Activated T-cell treated with anti-CD3 and anti-CD28 coated beads for 24 hours (primary cell): Measurements from ENCODE around the gene PHPT1.
"Not testable (repeated sequence)": the region's sequence is repeated elsewhere in the genome, so short reads cannot be mapped to it uniquely, and the experiment has no call there.

Source experiments
- DNase-seq: peaks from one replicate; pipeline ENCODE4 v3.0.0-alpha.2; 2020; ENCODE audit warnings: low read depth

PHPT1 gene

GRCh38 chr9:136823136-136824046 is 25.8 kb upstream of the PHPT1 start:
- DNase-seq: no peak

GRCh38 chr9:136824496-136825225 is 24.5 kb upstream of the PHPT1 start:
- no peak for DNase-seq

DNA sequence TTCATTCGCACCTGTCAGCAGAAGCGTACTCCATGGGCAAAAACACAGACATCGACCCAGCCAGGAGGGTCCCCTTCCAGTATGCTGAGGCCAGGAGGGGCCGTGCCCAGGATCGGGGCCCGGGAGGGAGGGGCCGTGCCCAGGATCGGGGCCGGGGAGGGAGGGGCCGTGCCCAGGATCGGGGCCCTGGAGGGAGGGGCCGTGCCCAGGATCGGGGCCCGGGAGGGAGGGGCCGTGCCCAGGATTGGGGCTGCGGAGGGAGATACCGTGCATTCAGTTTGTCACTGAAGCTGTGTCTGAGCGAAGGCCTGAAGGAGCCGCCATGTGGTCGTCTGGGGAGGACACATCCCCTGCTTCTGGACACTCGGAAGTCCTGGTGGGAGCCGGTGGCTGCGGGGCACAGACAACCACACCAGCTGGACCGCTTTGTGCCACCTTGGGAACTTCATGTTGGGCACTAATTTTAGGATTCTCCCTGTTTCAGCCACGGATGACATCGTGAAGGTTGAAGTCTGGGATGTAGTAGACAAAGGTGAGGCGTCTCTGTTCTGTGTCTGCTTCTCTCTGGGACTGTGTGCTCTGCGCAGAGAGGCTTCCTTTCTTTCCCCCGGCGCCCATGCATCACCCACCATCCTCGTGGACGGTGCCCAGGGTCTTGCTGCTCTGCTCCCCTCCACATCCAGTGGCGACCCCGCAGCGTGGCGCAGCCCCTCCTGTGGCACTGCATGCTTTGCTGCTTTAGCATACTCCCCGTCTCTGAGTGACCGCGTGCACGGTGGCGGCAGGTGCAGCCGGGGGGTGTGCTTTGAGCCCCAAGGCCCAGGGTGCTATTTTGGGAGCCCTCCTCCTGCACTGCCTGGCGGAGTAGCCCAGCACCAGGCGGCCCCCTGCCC is 23.7 kb upstream of the PHPT1 start:
- DNase-seq: no peak

- no peak for DNase-seq
Observed at GRCh38 chr9:136826188-136826541, 23.0 kb upstream of the PHPT1 start.

DNA sequence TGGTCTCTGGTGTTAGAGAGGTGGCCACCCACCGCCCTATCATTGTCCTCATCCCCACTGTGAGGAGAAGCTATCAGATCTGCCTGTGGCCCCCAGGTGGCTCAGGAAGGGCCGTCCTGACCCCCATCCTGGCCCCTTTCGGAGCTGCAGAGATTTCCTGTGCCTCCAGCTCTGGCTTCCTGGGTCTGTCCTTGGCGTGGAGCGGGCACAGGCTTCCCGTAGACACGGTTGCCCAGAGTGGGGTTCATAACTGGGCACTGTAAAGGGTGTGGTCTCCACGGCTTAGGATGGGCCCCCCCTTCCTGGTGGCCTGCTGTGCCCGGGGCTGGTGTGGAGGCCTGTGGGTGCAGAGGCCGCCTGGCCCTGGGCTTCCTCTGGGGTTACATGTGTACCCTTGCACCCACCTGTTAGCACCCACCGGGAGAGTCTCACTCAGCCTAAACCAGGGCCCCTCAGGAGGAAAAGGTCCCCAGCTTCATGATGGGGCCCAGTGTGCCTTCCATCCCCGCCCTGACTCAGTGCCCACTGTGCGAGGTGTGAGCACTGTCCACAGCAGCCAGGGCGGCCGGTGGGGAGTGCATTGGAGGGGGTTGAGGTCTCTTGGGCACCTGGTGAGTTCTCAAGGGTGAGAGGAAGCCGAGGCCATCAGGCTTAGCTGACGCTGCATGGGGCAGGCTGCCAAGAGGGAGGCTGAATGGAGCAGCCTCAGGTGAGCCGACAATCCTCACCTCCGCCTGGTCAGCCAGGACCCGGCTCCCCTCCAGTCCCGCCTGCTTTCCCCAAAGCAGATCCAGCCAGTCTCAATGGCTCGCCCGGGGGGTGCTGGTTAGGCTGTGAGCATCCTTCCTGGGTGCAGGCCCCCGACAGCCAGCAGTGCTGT is 22.3 kb upstream of the PHPT1 start:
- DNase-seq: no peak

DNA sequence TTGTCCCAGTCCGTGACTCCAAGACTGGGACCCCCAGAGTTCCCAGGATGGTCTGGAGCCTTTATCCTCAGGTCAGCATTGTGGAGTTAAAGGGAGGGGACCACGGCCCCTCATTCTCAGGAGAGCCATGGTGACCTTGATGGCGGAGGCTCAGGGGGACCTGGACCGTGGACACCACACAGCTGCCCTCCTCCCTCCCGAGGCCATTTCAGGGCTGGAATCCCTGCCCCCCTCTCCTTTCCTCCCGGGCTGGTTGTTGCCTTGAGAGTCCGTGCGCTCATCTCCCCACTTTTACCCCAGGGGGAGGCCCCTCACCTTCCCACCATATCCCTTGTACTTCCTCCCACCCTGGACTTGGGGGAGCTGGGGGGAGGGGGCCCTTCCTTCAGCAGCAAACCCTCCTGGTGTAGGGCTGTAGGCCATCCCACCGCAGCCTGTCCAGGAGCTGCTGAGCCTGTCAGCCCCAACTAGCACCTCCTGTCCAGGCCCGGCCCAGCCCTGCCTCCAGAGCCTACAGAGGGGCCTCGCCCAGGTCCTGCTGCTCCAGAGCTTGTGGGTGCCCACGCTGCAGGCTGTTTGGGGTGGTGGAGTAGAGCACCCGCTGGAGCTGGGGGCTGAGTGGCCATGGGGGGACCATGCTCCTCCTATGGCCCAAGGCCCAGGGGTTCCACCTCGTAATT is 21.3 kb upstream of the PHPT1 start:
- DNase-seq: no peak

DNA sequence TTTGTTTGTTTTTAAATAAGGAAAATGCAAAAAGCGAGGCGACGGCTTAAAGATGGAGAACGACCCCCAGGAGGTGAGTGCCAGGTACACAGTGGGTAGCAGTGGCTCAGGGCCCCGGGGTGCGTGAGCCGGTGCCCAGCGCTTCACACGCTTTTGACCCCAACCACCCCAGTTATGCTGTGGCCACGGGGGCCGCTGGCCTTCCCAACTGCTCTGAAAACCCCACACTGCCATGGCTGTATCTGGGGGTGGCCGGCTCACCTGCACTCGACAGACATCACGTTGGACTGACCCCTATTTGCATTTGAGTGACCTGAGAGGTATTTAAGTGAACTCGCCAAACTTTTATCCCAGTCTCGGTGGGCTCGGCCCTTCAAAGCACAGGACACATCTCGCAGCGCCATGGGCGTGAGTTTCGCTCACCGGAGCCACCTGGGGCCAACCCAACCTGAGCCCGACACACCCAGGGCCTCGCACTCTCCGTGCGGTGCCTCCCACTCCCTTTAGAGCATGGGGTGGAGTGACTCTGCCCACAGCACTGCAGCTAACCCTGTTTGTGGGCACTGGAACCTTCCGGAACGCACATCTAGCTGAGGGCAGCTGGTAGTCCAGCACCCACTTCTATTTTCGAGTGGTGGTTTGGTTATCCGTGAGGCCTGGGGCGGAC is 20.6 kb upstream of the PHPT1 start:
- no peak for DNase-seq

- DNase-seq: no peak
Observed at GRCh38 chr9:136829412-136829811, 19.8 kb upstream of the PHPT1 start.

DNA sequence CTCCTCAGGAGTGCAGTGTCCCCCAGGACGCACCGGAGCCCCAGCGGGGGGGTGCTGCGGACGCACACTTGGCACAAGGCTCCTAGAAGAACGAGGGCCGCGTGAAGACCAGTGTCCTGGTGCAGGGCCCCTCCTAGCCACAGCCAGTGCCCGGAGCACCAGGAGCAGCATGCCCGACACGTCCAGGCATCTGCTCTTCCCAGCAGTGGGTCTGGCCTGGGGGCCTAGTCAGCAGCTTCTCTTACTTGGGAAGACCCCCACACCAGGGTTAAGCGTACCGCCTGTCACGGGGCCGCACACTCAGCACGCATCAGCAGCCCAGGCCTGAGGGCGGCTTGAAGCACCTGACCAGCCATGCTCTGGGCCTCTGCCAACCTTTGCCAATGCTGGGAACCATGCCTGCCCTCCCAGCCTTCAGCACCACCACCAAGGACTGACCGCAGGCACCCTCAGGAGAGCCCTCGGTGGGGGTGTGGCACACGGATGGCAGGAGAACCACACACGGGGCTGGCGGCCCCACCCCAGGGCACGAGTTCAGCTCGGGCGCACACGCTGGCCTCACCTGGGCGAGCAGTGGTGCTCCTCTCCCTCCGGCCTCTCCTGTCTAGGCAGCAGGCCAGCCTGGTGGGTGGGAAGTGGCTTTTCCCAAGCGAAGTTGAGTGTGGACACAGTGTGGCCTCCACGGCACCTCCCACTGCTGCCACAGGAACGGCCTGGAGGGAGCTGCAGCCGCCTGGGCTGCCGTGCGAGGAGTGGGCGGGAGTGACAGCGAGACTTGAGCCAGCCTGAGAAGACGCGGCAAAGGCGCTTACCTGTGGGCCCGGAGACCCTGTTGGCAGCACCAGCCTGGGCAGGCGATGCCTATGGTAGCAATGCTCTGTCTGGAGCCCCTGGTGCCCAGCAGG is 19.0 kb upstream of the PHPT1 start:
- no peak for DNase-seq

DNA sequence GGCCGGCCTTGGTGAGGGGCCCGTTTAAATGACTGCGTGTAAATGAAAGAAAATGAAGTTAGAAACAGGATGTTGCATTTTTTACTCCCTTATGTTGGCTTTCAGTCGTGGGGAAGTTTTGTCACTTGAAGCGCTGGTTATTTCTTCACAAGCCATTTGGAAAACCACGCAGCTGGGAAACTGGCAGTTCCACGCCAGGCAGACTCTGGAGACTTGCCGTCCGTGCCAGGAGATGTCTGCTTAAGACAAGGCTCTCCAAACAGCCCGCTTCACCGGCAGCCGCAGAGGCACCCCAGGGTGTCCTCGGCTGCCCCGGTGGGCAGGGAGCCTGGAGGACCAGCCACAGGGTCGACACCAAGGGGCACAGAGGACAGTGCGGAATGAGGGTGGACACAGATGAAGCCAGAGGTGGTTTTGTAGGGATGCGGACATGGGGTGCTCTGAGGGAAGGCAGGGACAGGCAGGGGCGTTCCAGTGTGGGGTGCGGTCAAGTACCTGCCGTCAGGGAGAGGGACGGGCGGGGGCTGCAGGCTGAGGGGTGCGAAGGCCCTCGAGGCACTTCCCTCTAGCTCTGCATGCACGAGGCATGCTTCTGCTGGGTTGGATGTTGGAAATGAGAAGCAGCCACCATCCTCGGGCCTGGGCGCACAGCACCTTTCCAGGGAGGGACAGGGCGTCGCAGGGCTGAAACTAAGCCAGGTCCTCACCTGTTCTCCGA is 18.0 kb upstream of the PHPT1 start:
- no peak for DNase-seq

GRCh38 chr9:136831720-136832104 is 17.5 kb upstream of the PHPT1 start:
- DNase-seq: no peak

- DNase-seq: no peak
Observed at GRCh38 chr9:136832581-136832980, 16.6 kb upstream of the PHPT1 start.

- DNase-seq: not testable (repeated sequence)
Observed at GRCh38 chr9:136833381-136834048, 15.7 kb upstream of the PHPT1 start.

DNA sequence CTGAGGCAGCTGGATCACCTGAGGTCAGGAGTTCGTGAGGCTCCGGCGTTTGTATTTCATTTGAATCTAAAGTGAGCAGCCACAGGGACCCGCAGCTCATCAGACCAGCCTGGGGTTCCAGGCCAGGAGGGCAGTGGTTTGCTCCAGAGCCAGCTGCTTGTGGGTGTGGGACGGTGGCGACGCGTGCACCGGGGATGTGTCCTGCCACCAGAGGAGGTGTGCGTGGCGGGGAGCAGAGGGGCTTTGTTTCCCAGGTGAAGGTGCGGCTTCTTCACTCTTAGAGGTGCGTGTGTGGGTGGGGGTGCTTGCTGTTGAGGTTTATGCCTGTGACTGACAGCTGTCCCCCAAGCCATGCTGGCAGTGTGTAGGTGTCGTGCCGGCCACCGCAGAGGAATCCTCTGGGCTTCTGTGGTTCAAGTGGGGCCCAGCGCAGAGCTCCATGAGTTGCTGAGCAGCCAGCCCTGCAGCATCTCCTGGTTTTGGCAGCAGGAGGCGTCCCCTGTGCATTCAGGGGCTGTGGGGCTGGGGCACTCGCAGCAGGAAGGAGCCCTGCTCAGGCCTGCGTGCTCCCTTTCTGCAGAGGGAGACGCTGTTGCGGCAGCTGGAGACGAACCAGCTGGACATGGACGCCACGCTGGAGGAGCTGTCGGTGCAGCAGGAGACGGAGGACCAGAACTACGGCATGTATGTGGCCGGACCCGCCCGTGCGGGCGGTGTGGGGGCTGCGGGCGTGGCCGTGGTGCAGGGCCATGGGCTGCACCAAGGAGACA is 13.9 kb upstream of the PHPT1 start:
- no peak for DNase-seq

GRCh38 chr9:136835932-136836904 is 13.0 kb upstream of the PHPT1 start:
- DNase-seq: no peak
